ENCODE results near the gene AQP12B. TPM values are rescaled to one million over a fixed set of nuclear protein-coding genes. Genes with fewer than 3 reads are reported as not detected.
"Not testable (repeated sequence)": the region's sequence is repeated elsewhere in the genome, so short reads cannot be mapped to it uniquely, and the experiment has no call there.

Gene AQP12B
- total RNA-seq, 1 donor from 2014 or later, result not detected

DNA sequence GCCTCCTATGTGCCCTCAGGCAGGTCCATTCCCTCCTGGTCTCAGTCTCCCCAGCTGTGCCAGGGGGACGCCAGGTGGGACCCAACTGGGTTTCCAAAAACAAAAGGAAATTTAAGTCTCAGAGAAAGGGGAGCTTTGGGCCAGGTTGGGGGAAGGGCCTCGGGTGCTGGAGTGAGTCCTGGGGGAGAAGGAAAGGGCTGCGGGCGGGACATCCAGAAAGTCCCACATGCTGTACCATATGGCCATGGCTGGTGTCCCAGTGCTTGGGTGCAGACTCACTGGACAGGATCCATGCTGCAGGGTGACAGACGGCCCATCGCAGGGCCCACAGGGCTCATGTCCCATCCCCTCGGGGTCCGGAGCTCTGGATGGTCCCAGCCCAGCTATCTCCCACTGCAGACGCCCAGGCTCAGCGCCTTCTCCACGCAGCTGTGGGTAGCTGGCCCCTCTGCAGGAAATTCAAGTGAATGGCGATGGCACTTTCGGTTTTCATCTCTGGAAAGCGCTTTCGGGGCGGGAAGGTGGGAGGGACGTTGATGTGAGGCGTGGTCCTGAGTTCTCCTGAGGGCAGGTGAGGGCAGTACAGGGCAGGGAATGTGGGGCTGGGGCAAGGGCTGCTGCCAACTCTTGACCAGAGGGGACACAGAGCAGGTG lies 7.9 kb upstream of the AQP12B start:
- H3K36me3 Mint-ChIP-seq (ENCODE audit: low read depth); ATAC-seq (ENCODE audit: low read depth); intact Hi-C loops (cut with micrococcal nuclease); H3K9me3 Mint-ChIP-seq; DNase-seq; CTCF ChIA-PET; H3K4me1 Mint-ChIP-seq; H3K27ac Mint-ChIP-seq; H3K4me3 Mint-ChIP-seq; H3K27me3 Mint-ChIP-seq; POLR2A ChIA-PET: not testable (repeated sequence)

DNA sequence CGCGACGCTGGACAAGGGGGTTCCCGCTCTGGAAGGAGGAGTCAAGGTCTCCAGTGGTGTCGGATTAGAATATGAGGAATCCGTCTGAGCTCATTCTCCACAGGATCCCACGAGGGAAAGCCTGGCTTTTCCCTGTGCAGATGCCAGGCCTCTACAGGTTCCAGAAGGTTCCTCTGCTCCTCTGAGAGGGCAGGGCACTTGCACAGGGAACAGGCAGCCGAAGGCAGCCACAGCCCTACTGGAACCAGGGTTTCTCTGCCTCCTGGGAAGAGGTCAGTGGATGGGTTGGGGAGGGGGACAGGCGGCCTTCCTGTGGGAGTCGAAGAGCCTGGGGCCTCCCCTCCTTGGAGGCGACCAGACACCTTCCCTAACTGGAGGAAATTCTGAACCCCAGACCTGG lies 7.3 kb upstream of the AQP12B start:
- no peaks in the 10 kb centered on the region for H3K9me3 Mint-ChIP-seq
- no peak overlapping the region for H3K4me3 Mint-ChIP-seq
- no peak overlapping the region for H3K27ac Mint-ChIP-seq
- TF ChIP-seq, protein P1, sequence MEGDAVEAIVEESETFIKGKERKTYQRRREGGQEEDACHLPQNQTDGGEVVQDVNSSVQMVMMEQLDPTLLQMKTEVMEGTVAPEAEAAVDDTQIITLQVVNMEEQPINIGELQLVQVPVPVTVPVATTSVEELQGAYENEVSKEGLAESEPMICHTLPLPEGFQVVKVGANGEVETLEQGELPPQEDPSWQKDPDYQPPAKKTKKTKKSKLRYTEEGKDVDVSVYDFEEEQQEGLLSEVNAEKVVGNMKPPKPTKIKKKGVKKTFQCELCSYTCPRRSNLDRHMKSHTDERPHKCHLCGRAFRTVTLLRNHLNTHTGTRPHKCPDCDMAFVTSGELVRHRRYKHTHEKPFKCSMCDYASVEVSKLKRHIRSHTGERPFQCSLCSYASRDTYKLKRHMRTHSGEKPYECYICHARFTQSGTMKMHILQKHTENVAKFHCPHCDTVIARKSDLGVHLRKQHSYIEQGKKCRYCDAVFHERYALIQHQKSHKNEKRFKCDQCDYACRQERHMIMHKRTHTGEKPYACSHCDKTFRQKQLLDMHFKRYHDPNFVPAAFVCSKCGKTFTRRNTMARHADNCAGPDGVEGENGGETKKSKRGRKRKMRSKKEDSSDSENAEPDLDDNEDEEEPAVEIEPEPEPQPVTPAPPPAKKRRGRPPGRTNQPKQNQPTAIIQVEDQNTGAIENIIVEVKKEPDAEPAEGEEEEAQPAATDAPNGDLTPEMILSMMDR (IDR thresholded peaks at IDR 0.05), result no peak
- H3K27me3 Mint-ChIP-seq, result no peaks in the 10 kb centered on the region
- intact Hi-C loops (cut with micrococcal nuclease), result no loop called here
- H3K4me1 Mint-ChIP-seq, result no peaks in the 10 kb centered on the region
- ChIA-PET POLR2A (no interaction called here), CTCF (no interaction called here)
- DNase-seq (no peak), ATAC-seq (ENCODE audit: low read depth) (no peak)
- no peaks in the 10 kb centered on the region for H3K36me3 Mint-ChIP-seq (ENCODE audit: low read depth)

DNA sequence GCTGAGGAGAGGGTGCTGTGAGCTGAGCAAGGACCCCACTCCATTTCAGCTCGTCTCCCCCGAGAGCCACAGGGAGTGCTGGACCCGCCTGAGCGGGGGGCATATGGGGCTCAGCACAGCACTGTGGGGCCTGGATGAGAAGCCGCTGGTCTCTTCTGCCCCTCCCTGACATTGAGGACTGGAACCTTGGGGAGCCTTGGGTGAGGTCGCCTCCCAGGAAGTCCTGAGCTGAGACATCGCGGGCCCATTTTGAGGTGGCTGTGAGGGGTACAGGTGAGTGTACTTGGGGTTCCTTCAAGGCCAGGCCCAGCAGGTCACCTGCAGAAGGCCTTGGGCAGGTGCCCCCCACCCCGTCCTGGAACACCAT lies 5.9 kb upstream of the AQP12B start:
- Mint-ChIP-seq H3K9me3 (no peaks in the 10 kb centered on the region), H3K4me3 (no peak overlapping the region), H3K27me3 (peaks cover 5% of the 10 kb centered on the region), H3K4me1 (peaks cover 6% of the 10 kb centered on the region), H3K27ac (no peak overlapping the region), H3K36me3 (ENCODE audit: low read depth) (no peaks in the 10 kb centered on the region)
- intact Hi-C loops (cut with micrococcal nuclease), result no loop called here
- ChIA-PET CTCF (no interaction called here), POLR2A (no interaction called here)
- no peak for ATAC-seq (ENCODE audit: low read depth)
- no peak for DNase-seq
- TF ChIP-seq, protein P1 (IDR thresholded peaks at IDR 0.05), result no peak

DNA sequence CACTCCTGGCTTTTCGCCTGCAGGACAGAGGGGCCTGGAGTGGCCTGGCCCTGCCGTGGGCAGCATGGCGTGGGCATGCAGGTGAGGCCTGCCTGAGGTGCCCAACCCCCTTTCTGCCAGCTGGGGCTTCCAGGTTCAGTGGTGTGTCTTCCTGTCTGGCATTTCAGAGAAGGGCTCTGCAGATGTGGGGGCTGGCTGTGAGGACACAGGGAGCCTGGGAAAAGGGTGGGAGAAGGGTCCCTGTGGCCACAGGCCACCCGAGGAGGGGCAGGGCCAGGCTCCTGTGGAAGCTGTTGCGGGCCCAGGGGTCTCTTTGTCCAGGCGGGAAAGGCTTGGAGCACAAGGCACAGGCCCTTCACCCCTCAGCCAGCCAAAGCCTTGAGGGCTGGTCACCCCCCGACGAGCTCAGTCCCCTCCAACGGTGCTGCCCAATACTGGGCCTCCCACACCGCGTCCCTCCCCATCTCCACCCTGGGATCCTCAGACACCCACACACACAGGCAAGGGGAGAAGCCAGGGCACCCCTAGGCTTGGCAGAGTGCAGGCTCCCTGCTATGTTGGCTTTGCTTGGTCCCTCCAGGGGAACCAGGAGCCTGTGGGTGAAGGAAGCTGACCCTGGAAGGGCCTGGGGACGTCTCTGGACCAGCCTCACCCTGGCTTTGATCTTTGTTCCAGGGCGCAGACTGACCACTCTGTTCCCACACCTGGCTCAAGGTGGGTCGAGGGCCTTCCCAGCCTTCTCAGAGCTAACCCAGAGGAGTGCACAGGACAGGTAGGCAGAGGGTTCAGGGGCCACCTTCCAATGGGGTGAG lies 5.3 kb upstream of the AQP12B start:
- ChIA-PET POLR2A (no interaction called here), CTCF (no interaction called here)
- intact Hi-C loops (cut with micrococcal nuclease), result no loop called here
- Mint-ChIP-seq H3K4me3 (no peak overlapping the region), H3K4me1 (peaks cover 7% of the 10 kb centered on the region), H3K36me3 (ENCODE audit: low read depth) (no peaks in the 10 kb centered on the region), H3K27ac (no peak overlapping the region), H3K9me3 (no peaks in the 10 kb centered on the region), H3K27me3 (peaks cover 5% of the 10 kb centered on the region)
- ATAC-seq (ENCODE audit: low read depth) (no peak), DNase-seq (no peak)
- TF ChIP-seq, protein P1 (IDR thresholded peaks at IDR 0.05), result no peak

DNA sequence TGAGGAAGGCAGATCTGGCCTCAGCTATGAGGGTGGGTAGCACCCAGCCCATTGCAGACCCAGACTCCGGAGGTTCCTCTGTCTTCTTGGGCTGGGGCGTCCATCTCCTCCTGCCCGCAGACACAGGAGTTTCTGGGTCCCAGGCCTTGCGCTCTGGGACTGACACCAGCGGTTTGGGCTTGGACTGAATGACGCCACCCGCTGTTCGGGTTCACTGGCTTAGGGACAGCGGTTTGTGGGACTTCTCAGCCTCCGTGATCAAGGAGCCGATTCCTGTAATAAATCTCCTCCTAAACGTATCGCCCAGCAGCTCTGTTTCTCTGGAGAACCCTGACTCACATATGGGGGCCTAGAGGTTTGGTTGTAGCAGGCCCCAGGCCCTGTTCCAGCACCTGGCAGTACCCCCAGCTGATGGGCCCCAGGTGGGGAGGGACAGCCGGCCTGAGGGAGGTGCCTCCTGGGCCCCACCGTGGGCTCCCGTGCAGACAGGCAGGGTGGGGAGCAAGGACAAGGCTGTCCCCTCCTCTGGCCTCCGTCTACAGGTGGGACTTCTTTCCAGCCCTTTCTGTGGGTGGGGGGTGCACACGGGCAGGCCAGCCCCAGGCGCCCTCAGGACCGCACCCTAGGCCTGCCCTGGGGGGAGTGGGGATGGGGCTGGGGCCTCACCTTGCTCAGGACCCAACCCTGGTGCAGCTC lies 4.5 kb upstream of the AQP12B start:
- DNase-seq (no peak), ATAC-seq (ENCODE audit: low read depth) (no peak)
- CTCF ChIA-PET, result no interaction called here
- no peaks in the 10 kb centered on the region for H3K36me3 Mint-ChIP-seq (ENCODE audit: low read depth)
- H3K9me3 Mint-ChIP-seq, result no peaks in the 10 kb centered on the region
- H3K4me3 Mint-ChIP-seq, result no peak overlapping the region
- H3K27ac Mint-ChIP-seq, result no peak overlapping the region
- TF ChIP-seq, protein P1 (IDR thresholded peaks at IDR 0.05), result no peak
- H3K4me1 Mint-ChIP-seq, result peaks cover 7% of the 10 kb centered on the region
- intact Hi-C loops (cut with micrococcal nuclease), result no loop called here
- peaks cover 5% of the 10 kb centered on the region for H3K27me3 Mint-ChIP-seq
- POLR2A ChIA-PET, result no interaction called here
